Uterus (tissue), 2 donors: ENCODE results near the gene NOLC1.

ENCODE experiments used
- CTCF ChIP-seq, 4 experiments: fragments of 200-600 bp in 2 of 4; fragments of 450-650 bp in 2 of 4; sonication (generic) in 2 of 4; IDR thresholded peaks; one replicate each; pipeline ENCODE4 v1.5.1; 2016 to 2019; ENCODE audit warnings: antibody characterized with exemption in 4 of 4, mild to moderate bottlenecking in 2 of 4, moderate library complexity in 1 of 4
- POLR2A ChIP-seq, 2 donors: fragments of 450-650 bp; IDR thresholded peaks; one replicate each; pipeline ENCODE4 v1.6.1; 2016; ENCODE audit warnings: antibody characterized with exemption in 2 of 2, mild to moderate bottlenecking in 1 of 2, moderate library complexity in 1 of 2

- TF ChIP-seq CTCF (IDR thresholded peaks at IDR 0.05) (no peak), POLR2A (IDR thresholded peaks at IDR 0.05) (no peak)
Observed at GRCh38 chr10:102198027-102198426, 45.8 kb downstream of the NOLC1 start.
